Loucy (cell line): ENCODE data around the gene ATOX1.

ENCODE experiments used
- CTCF ChIP-seq: fragments of 200-600 bp; sonication (generic); conservative IDR thresholded peaks from 2 replicates; pipeline ENCODE4 v1.5.1; 2014; ENCODE audit warnings: mild to moderate bottlenecking, antibody characterized with exemption, low read length
- EZH2phosphoT487 ChIP-seq: fragments of 200-600 bp; IDR thresholded peaks from 2 replicates; pipeline ENCODE4 v1.6.1; 2018; ENCODE audit warnings: antibody characterized with exemption, mild to moderate bottlenecking, moderate library complexity, borderline replicate concordance

- TF ChIP-seq EZH2phosphoT487 (no peak), CTCF (no peak)
Observed at GRCh38 chr5:151764801-151765200, 6.4 kb upstream of the ATOX1 start.
